ENCODE data around the gene ZNF462. TPM values are rescaled to one million over a fixed set of nuclear protein-coding genes. Genes with fewer than 3 reads are reported as not detected.
A peak's percentile ranks its signal among the peaks of the same experiment; 100 is the strongest.

Gene ZNF462
- total RNA-seq, 1 donor from 2014 or later: 25.8 TPM

DNA sequence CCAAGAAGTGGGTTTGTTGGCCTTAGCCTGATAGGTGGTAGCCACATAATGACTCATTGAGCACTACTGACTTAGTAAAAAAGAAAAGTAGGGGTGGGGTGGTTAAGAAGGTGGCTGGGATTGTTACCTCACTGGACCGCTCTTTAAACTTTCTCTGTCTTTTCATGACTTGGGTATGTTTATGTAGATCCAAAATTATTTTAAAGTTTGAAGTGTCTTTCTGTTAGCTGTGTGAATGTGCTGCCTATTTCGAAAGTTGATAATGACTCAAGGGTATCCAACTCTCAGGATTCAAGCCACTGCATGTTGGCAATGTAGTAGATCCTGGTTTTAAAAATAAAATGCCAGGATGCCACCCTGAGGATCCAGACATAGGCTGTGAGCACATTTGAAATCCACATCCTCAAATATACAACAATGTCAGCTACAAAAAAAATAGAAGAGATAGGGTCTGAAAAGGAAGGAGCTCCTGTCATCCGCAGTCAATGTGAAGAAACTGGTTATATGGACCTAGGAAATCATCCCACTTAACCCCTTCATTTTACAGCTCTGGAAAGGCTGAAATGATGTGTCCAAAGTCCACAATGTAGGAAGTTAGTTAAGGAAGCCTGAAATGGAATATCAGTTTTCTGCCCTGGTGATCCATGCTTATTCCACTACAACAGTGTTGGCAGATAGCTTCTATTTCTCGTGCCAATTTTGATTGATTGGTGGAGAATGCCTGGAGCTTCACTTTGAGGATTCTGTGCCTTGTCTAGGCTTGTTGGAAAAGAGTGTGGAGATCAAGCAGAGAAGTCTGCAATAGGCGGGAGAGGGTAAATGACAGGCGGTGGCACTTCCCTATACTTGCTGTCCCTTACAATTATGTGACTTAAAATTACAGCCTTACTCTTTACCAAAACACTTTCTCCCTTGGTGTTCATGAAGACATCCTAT lies 23.4 kb downstream of the ZNF462 start:
- no peak for DNase-seq (ENCODE audit: low spot score)
- Mint-ChIP-seq H3K4me3 (ENCODE audit: unreplicated experiment) (no peak overlapping the region), H3K36me3 (ENCODE audit: low read depth) (no peaks in the 10 kb centered on the region), H3K4me1 (ENCODE audit: low read depth) (peaks cover 83% of the 10 kb centered on the region), H3K27me3 (ENCODE audit: low read depth) (no peaks in the 10 kb centered on the region), H3K27ac (ENCODE audit: unreplicated experiment) (no peak overlapping the region), H3K9me3 (ENCODE audit: low read depth) (peaks cover 3% of the 10 kb centered on the region)
- TF ChIP-seq, protein P1, sequence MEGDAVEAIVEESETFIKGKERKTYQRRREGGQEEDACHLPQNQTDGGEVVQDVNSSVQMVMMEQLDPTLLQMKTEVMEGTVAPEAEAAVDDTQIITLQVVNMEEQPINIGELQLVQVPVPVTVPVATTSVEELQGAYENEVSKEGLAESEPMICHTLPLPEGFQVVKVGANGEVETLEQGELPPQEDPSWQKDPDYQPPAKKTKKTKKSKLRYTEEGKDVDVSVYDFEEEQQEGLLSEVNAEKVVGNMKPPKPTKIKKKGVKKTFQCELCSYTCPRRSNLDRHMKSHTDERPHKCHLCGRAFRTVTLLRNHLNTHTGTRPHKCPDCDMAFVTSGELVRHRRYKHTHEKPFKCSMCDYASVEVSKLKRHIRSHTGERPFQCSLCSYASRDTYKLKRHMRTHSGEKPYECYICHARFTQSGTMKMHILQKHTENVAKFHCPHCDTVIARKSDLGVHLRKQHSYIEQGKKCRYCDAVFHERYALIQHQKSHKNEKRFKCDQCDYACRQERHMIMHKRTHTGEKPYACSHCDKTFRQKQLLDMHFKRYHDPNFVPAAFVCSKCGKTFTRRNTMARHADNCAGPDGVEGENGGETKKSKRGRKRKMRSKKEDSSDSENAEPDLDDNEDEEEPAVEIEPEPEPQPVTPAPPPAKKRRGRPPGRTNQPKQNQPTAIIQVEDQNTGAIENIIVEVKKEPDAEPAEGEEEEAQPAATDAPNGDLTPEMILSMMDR (IDR thresholded peaks at IDR 0.05): no peak

DNA sequence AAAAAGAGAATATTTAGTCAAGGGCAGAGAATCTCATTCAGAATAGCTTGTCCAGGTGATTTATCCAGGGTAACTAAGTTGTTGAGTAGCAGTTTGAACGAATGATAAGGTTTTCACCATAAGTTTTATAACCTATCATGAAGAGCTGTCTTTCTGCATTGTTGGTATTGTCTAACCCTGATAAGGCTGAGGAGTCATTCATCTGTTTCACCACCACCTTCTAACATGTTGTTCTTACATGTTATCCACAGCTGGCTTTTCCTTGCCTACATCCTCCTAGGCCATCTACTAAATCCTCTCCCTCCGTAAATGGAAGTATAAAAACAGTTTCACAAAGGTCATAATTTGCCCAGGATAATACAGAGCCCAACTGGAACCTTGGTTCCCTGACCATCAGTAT lies 24.1 kb downstream of the ZNF462 start:
- Mint-ChIP-seq H3K9me3 (ENCODE audit: low read depth) (peaks cover 3% of the 10 kb centered on the region), H3K27me3 (ENCODE audit: low read depth) (no peaks in the 10 kb centered on the region), H3K4me1 (ENCODE audit: low read depth) (peaks cover 85% of the 10 kb centered on the region), H3K36me3 (ENCODE audit: low read depth) (no peaks in the 10 kb centered on the region), H3K27ac (ENCODE audit: unreplicated experiment) (no peak overlapping the region), H3K4me3 (ENCODE audit: unreplicated experiment) (no peak overlapping the region)
- TF ChIP-seq, protein P1 (IDR thresholded peaks at IDR 0.05): no peak
- DNase-seq (ENCODE audit: low spot score): no peak

DNA sequence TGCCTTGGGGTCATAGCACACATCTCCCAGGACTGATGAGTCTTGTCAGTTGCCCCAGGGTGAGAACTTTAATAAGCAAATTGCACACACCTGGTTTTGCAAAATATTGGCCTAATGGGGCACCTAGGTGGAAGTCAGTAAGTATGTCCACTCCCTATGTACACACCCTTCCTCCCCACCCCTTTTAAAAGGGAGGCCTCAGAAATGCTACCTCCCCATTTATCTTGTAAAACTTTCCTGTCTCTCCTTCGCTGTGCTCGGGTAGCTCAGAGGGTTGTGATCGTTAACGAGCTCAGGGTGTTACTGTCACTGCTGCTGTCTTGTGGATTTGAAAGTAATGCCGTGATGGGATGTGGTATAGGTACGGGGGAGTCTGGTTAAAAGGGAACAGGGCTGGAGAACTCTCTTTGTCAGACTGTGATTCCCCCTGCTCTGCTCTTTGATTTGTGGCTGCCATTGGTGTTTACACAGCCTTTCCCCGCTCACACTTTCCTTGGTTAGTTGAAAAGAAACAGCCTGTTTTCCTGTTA lies 26.2 kb downstream of the ZNF462 start:
- TF ChIP-seq, protein P1 (IDR thresholded peaks at IDR 0.05): no peak
- DNase-seq (ENCODE audit: low spot score): no peak
- no peak overlapping the region for H3K27ac Mint-ChIP-seq (ENCODE audit: unreplicated experiment)
- no peak overlapping the region for H3K4me3 Mint-ChIP-seq (ENCODE audit: unreplicated experiment)
- H3K27me3 Mint-ChIP-seq (ENCODE audit: low read depth): no peaks in the 10 kb centered on the region
- no peaks in the 10 kb centered on the region for H3K9me3 Mint-ChIP-seq (ENCODE audit: low read depth)
- H3K36me3 Mint-ChIP-seq (ENCODE audit: low read depth): no peaks in the 10 kb centered on the region
- peaks cover 86% of the 10 kb centered on the region for H3K4me1 Mint-ChIP-seq (ENCODE audit: low read depth)

DNA sequence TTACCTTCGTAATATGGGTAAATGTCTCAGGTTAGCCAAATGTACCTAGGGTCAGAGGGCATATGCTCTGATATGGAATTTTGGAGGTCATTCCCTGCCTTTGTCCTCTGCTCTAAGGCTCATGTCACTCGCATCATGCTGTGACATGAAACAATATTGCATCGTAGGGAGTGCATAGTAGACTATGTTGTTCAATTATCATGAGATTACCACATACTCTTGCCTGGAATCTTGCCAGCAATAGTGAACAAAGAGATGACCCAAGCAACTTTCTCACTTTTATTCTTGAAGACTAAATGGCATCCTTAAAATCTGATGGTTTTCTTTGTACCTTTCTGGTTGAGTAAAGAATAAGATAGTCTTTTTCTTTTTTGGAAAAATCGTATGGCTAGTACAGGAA lies 27.6 kb downstream of the ZNF462 start:
- Mint-ChIP-seq H3K4me1 (ENCODE audit: low read depth) (peaks cover 78% of the 10 kb centered on the region), H3K27ac (ENCODE audit: unreplicated experiment) (peak overlapping the region; percentile 95)

DNA sequence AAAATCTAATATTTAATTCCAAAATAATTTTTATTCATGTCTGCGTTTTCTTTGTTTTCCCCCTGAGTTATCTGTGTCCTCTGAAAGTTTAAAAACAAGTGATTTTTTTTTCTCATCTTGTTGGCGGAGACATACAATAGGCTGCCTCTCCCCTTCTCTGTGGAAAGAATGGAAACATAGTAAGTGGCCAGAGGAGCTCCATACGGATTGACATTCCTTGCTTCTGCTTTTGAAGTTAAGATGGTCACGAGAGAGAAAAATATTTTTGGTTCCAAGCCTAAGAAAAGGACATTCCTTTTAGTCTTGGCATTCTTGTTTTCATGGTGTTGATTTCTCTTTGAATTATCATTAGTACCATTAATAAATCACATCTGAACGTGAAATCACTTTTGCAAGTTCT lies 28.3 kb downstream of the ZNF462 start:
- TF ChIP-seq, protein P1 (IDR thresholded peaks at IDR 0.05): no peak
- Mint-ChIP-seq H3K9me3 (ENCODE audit: low read depth) (no peaks in the 10 kb centered on the region), H3K4me3 (ENCODE audit: unreplicated experiment) (no peak overlapping the region), H3K36me3 (ENCODE audit: low read depth) (no peaks in the 10 kb centered on the region), H3K27me3 (ENCODE audit: low read depth) (no peaks in the 10 kb centered on the region), H3K27ac (ENCODE audit: unreplicated experiment) (peak overlapping the region; percentile 95), H3K4me1 (ENCODE audit: low read depth) (peaks cover 79% of the 10 kb centered on the region)
- DNase-seq (ENCODE audit: low spot score): no peak

More for the DNA sequence above, 27.6 kb downstream of the ZNF462 start:
- Mint-ChIP-seq H3K9me3 (ENCODE audit: low read depth) (no peaks in the 10 kb centered on the region), H3K27me3 (ENCODE audit: low read depth) (no peaks in the 10 kb centered on the region), H3K4me3 (ENCODE audit: unreplicated experiment) (no peak overlapping the region), H3K36me3 (ENCODE audit: low read depth) (no peaks in the 10 kb centered on the region)
- TF ChIP-seq, protein P1 (IDR thresholded peaks at IDR 0.05): no peak
- no peak for DNase-seq (ENCODE audit: low spot score)

Measured in chondrocyte (in vitro differentiated cells).